Measurements from ENCODE around the gene CELF2.

Gene CELF2

DNA sequence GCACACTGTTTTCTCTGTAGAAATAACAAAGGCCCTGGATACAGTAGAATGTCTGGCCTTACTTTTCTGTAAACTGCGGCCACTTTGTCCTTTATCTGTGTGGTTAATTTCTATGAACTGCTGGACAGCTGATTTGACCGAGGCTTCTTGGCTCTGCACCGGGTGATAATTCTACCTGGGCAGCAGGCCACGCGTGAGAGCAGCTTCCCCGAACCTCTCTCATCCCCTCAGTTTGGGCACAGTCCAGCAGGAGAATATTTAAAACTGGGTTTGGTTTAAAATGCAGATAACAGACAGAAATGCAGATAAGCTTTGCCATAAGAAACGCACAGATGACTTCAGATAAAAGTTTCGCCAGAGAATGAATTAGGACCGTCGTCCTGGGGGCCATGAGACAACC lies 81.0 kb downstream of the CELF2 start:
- no peak for DNase-seq (ENCODE audit: low read depth)
- H3K4me3 ChIP-seq (ENCODE audit: low read depth, low read length), result no peak overlapping the region
- no peak for TF ChIP-seq MYC (IDR thresholded peaks at IDR 0.05; ENCODE audit: low read depth, low read length)

GRCh38 chr10:11104772-11105675 lies 87.4 kb downstream of the CELF2 start:
- peak; percentile 33 for DNase-seq (ENCODE audit: low read depth)
- TF ChIP-seq, protein P1, sequence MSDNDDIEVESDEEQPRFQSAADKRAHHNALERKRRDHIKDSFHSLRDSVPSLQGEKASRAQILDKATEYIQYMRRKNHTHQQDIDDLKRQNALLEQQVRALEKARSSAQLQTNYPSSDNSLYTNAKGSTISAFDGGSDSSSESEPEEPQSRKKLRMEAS (IDR thresholded peaks at IDR 0.05; ENCODE audit: low read depth, low read length), result no peak
- TF ChIP-seq POLR2A (IDR thresholded peaks at IDR 0.05; ENCODE audit: extremely low read depth, insufficient read length), result no peak
- peak; percentile 4 for TF ChIP-seq CTCF (IDR thresholded peaks at IDR 0.05; ENCODE audit: low read depth, low read length)

GRCh38 chr10:11105676-11106004 lies 88.0 kb downstream of the CELF2 start:
- no peak overlapping the region for H3K4me3 ChIP-seq (ENCODE audit: low read depth, low read length)
- DNase-seq (ENCODE audit: low read depth), result no peak
- TF ChIP-seq, protein P1 (IDR thresholded peaks at IDR 0.05; ENCODE audit: low read depth, low read length), result no peak
- TF ChIP-seq MYC (IDR thresholded peaks at IDR 0.05; ENCODE audit: low read depth, low read length) (no peak), POLR2A (IDR thresholded peaks at IDR 0.05; ENCODE audit: extremely low read depth, insufficient read length) (no peak), CTCF (IDR thresholded peaks at IDR 0.05; ENCODE audit: low read depth, low read length) (no peak)

More at GRCh38 chr10:11104772-11105675, 87.4 kb downstream of the CELF2 start:
- H3K4me3 ChIP-seq (ENCODE audit: low read depth, low read length), result no peak overlapping the region

GRCh38 chr10:11106621-11107374 lies 89.1 kb downstream of the CELF2 start:
- peak; percentile 10 for DNase-seq (ENCODE audit: low read depth)
- TF ChIP-seq, protein P1 (IDR thresholded peaks at IDR 0.05; ENCODE audit: low read depth, low read length), result no peak
- no peak overlapping the region for H3K4me3 ChIP-seq (ENCODE audit: low read depth, low read length)

- H3K4me3 ChIP-seq (ENCODE audit: low read depth, low read length), result no peak overlapping the region
- TF ChIP-seq MYC (IDR thresholded peaks at IDR 0.05; ENCODE audit: low read depth, low read length) (no peak), CTCF (IDR thresholded peaks at IDR 0.05; ENCODE audit: low read depth, low read length) (no peak), POLR2A (IDR thresholded peaks at IDR 0.05; ENCODE audit: extremely low read depth, insufficient read length) (no peak)
- TF ChIP-seq, protein P1 (IDR thresholded peaks at IDR 0.05; ENCODE audit: low read depth, low read length), result no peak
- DNase-seq (ENCODE audit: low read depth), result no peak
These were observed 90.3 kb downstream of the CELF2 start for GRCh38 chr10:11107948-11108347.

DNA sequence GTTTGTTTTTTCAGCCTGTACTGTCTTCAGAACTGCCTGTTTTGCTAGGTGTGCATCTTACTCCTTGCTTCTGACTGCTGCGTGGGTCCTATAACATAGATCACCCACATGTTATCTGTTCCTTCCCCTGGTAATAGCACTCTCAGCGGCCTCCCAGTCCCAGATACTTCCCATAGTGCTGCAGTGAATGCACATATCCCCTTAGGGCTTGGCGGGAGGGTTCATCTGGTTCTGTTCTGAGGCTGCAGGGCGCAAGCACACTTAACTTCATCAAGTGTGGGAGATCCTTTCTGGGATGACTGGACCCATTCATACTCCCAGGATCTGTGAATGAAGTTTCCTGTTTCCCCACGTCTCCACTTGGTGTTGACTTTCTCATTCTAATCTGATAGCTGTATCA lies 90.7 kb downstream of the CELF2 start:
- H3K4me3 ChIP-seq (ENCODE audit: low read depth, low read length), result no peak overlapping the region
- DNase-seq (ENCODE audit: low read depth), result no peak
- TF ChIP-seq CTCF (IDR thresholded peaks at IDR 0.05; ENCODE audit: low read depth, low read length) (no peak), MYC (IDR thresholded peaks at IDR 0.05; ENCODE audit: low read depth, low read length) (no peak), POLR2A (IDR thresholded peaks at IDR 0.05; ENCODE audit: extremely low read depth, insufficient read length) (no peak)
- TF ChIP-seq, protein P1 (IDR thresholded peaks at IDR 0.05; ENCODE audit: low read depth, low read length), result no peak

Data from NB4 (cell line).